IPS-15b (cell line): Measurements from ENCODE around the gene SMAP1.

Experiments used
- H3K27me3 ChIP-seq: one replicate; pipeline ENCODE4 v1.6.1; 2013; ENCODE audit warnings: low read length; ENCODE audit not compliant: control insufficient read depth, insufficient read depth
- H3K36me3 ChIP-seq: one replicate; pipeline ENCODE4 v1.6.1; 2013; ENCODE audit warnings: low read length; ENCODE audit not compliant: control insufficient read depth, insufficient read depth
- H3K4me1 ChIP-seq: one replicate; pipeline ENCODE4 v1.6.1; 2013; ENCODE audit warnings: mild to moderate bottlenecking, low read length; ENCODE audit not compliant: control insufficient read depth, insufficient read depth
- H3K4me3 ChIP-seq: one replicate; pipeline ENCODE4 v1.5.1; 2013; ENCODE audit warnings: low read depth, low read length
- H3K9ac ChIP-seq: one replicate; pipeline ENCODE4 v1.6.1; 2013; ENCODE audit warnings: low read depth, mild to moderate bottlenecking, low read length
- H3K9me3 ChIP-seq: one replicate; pipeline ENCODE4 v1.6.1; 2013; ENCODE audit warnings: mild to moderate bottlenecking, low read length; ENCODE audit not compliant: control insufficient read depth, insufficient read depth

The SMAP1 gene

GRCh38 chr6:70663881-70664466 lies 3.7 kb upstream of the SMAP1 start:
- Histone ChIP-seq H3K4me3 (no peak overlapping the region), H3K36me3 (no peaks in the 10 kb centered on the region), H3K9me3 (no peaks in the 10 kb centered on the region), H3K4me1 (peaks cover 6% of the 10 kb centered on the region), H3K9ac (no peak overlapping the region), H3K27me3 (no peaks in the 10 kb centered on the region)

GRCh38 chr6:70666706-70667105 lies 977 bp upstream of the SMAP1 start:
- no peaks in the 10 kb centered on the region for H3K27me3 ChIP-seq
- H3K4me3 ChIP-seq, result no peak overlapping the region
- H3K9ac ChIP-seq, result no peak overlapping the region
- H3K36me3 ChIP-seq, result no peaks in the 10 kb centered on the region
- no peaks in the 10 kb centered on the region for H3K9me3 ChIP-seq
- H3K4me1 ChIP-seq, result peaks cover 11% of the 10 kb centered on the region

- no peaks in the 10 kb centered on the region for H3K27me3 ChIP-seq
- no peaks in the 10 kb centered on the region for H3K36me3 ChIP-seq
- no peaks in the 10 kb centered on the region for H3K9me3 ChIP-seq
- peak overlapping the region; percentile 86 for H3K4me3 ChIP-seq
- H3K9ac ChIP-seq, result peak overlapping the region; percentile 48
- peaks cover 14% of the 10 kb centered on the region for H3K4me1 ChIP-seq
These were observed 400 bp upstream of the SMAP1 start for GRCh38 chr6:70667256-70667710.

- H3K4me3 ChIP-seq, result peak overlapping the region; percentile 86
- no peaks in the 10 kb centered on the region for H3K27me3 ChIP-seq
These were observed 773 bp downstream of the SMAP1 start for GRCh38 chr6:70668499-70668812.

GRCh38 chr6:70669133-70669532 lies 1.4 kb downstream of the SMAP1 start:
- peaks cover 30% of the 10 kb centered on the region for H3K4me1 ChIP-seq
- H3K9me3 ChIP-seq, result no peaks in the 10 kb centered on the region
- no peak overlapping the region for H3K9ac ChIP-seq
- H3K4me3 ChIP-seq, result peak overlapping the region; percentile 86
- H3K36me3 ChIP-seq, result no peaks in the 10 kb centered on the region
- H3K27me3 ChIP-seq, result no peaks in the 10 kb centered on the region

More at GRCh38 chr6:70668499-70668812, 773 bp downstream of the SMAP1 start:
- Histone ChIP-seq H3K4me1 (peaks cover 24% of the 10 kb centered on the region), H3K9me3 (no peaks in the 10 kb centered on the region), H3K9ac (no peak overlapping the region), H3K36me3 (no peaks in the 10 kb centered on the region)

GRCh38 chr6:70672549-70672948 lies 4.9 kb downstream of the SMAP1 start:
- no peak overlapping the region for H3K9ac ChIP-seq
- H3K4me1 ChIP-seq, result peaks cover 25% of the 10 kb centered on the region
- H3K27me3 ChIP-seq, result no peaks in the 10 kb centered on the region
- no peaks in the 10 kb centered on the region for H3K36me3 ChIP-seq
- no peak overlapping the region for H3K4me3 ChIP-seq
- H3K9me3 ChIP-seq, result no peaks in the 10 kb centered on the region

GRCh38 chr6:70673054-70673453 lies 5.4 kb downstream of the SMAP1 start:
- Histone ChIP-seq H3K9ac (no peak overlapping the region), H3K9me3 (no peaks in the 10 kb centered on the region), H3K4me3 (no peak overlapping the region), H3K4me1 (peaks cover 25% of the 10 kb centered on the region), H3K27me3 (no peaks in the 10 kb centered on the region), H3K36me3 (no peaks in the 10 kb centered on the region)

GRCh38 chr6:70673601-70674000 lies 5.9 kb downstream of the SMAP1 start:
- no peaks in the 10 kb centered on the region for H3K9me3 ChIP-seq
- H3K4me1 ChIP-seq, result peaks cover 25% of the 10 kb centered on the region
- H3K9ac ChIP-seq, result no peak overlapping the region
- H3K27me3 ChIP-seq, result no peaks in the 10 kb centered on the region
- no peaks in the 10 kb centered on the region for H3K36me3 ChIP-seq
- H3K4me3 ChIP-seq, result no peak overlapping the region

GRCh38 chr6:70675822-70676221 lies 8.1 kb downstream of the SMAP1 start:
- Histone ChIP-seq H3K9me3 (no peaks in the 10 kb centered on the region), H3K36me3 (no peaks in the 10 kb centered on the region)

GRCh38 chr6:70676821-70677220 lies 9.1 kb downstream of the SMAP1 start:
- H3K27me3 ChIP-seq, result no peaks in the 10 kb centered on the region
- no peak overlapping the region for H3K9ac ChIP-seq
- peaks cover 19% of the 10 kb centered on the region for H3K4me1 ChIP-seq
- H3K4me3 ChIP-seq, result no peak overlapping the region
- no peaks in the 10 kb centered on the region for H3K36me3 ChIP-seq
- no peaks in the 10 kb centered on the region for H3K9me3 ChIP-seq

More at GRCh38 chr6:70675822-70676221, 8.1 kb downstream of the SMAP1 start:
- Histone ChIP-seq H3K27me3 (no peaks in the 10 kb centered on the region), H3K9ac (no peak overlapping the region), H3K4me3 (no peak overlapping the region), H3K4me1 (peaks cover 19% of the 10 kb centered on the region)

GRCh38 chr6:70680396-70680795 lies 12.7 kb downstream of the SMAP1 start:
- no peak overlapping the region for H3K9ac ChIP-seq
- no peaks in the 10 kb centered on the region for H3K27me3 ChIP-seq
- peaks cover 5% of the 10 kb centered on the region for H3K4me1 ChIP-seq
- H3K4me3 ChIP-seq, result no peak overlapping the region
- no peaks in the 10 kb centered on the region for H3K9me3 ChIP-seq
- H3K36me3 ChIP-seq, result no peaks in the 10 kb centered on the region

GRCh38 chr6:70684794-70685493 lies 17.3 kb downstream of the SMAP1 start:
- H3K9ac ChIP-seq, result no peak overlapping the region
- H3K4me1 ChIP-seq, result peaks cover 5% of the 10 kb centered on the region
- no peaks in the 10 kb centered on the region for H3K36me3 ChIP-seq
- H3K27me3 ChIP-seq, result no peaks in the 10 kb centered on the region
- no peaks in the 10 kb centered on the region for H3K9me3 ChIP-seq
- H3K4me3 ChIP-seq, result no peak overlapping the region
